GM12878 (cell line): Measurements from ENCODE around the gene TTC22. TPM values are rescaled to one million over a fixed set of nuclear protein-coding genes. Genes with fewer than 3 reads are reported as not detected.

Experiments used
- EGR1 ChIP-seq, 2 experiments: IDR thresholded peaks; 1 replicate in 1 of 2; 2 replicates in 1 of 2; pipeline ENCODE4 v1.6.1; 2011 to 2012; ENCODE audit warnings: low read depth in 2 of 2, low read length in 2 of 2, borderline replicate concordance in 1 of 2, mild to moderate bottlenecking in 1 of 2, moderate library complexity in 1 of 2
- POLR2AphosphoS2 ChIP-seq: IDR thresholded peaks from 2 replicates; pipeline ENCODE4 v1.6.1; 2011; ENCODE audit warnings: low read depth, mild to moderate bottlenecking, low read length, improper control_type of control experiment, moderate library complexity
- SMAD5 ChIP-seq: IDR thresholded peaks from 2 replicates; pipeline ENCODE4 v1.6.1; 2016; ENCODE audit warnings: antibody characterized with exemption, low read depth
- SPI1 ChIP-seq: IDR thresholded peaks from 2 replicates; pipeline ENCODE4 v1.6.1; 2011; ENCODE audit warnings: low read depth, mild to moderate bottlenecking, low read length, moderate library complexity, borderline replicate concordance; ENCODE audit not compliant: insufficient read depth
- SRF ChIP-seq, 2 experiments: IDR thresholded peaks; 2 replicates each; pipeline ENCODE4 v1.6.1; 2011; ENCODE audit warnings: low read depth in 2 of 2, low read length in 2 of 2, mild to moderate bottlenecking in 1 of 2, moderate library complexity in 1 of 2
- TCF7 ChIP-seq: IDR thresholded peaks from 2 replicates; pipeline ENCODE4 v1.6.1; 2014; ENCODE audit warnings: antibody characterized with exemption, borderline replicate concordance
- polyA plus RNA-seq, 11 experiments: library from polyadenylated mRNA; depleted of rRNA in 4 of 11; unstranded in 6 of 11; stranded (reverse) in 5 of 11; fragments of >200 nt; fragmentation: Nextera tagmentation in 4 of 11; fragmentation: Illumina TruSeq in 1 of 11; extraction: Ambion mirVana in 4 of 11; extraction: Trizol in 1 of 11; gene quantifications; 1 replicate in 1 of 11; 2 replicates in 10 of 11; pipeline versions ENCODE4 v1.2.1 to v1.2.3, GENCODE V29; 2011 to 2016; ENCODE audit warnings: inconsistent platforms in 2 of 11, missing spikeins in 2 of 11, low read depth in 1 of 11
- total RNA-seq, 4 experiments: library from RNA; depleted of rRNA in 3 of 4; stranded (reverse); fragments of >200 nt in 3 of 4; fragmentation: Illumina TruSeq in 1 of 4; extraction: Trizol in 1 of 4; gene quantifications; 2 replicates each; pipeline versions ENCODE4 v1.2.1 to v1.2.3, GENCODE V29; 2013 to 2021
- TF ChIP-seq, protein P1 (sequence below): fragments of 450-650 bp; conservative IDR thresholded peaks from 2 replicates; pipeline ENCODE4 v1.6.1; 2017; ENCODE audit warnings: mild to moderate bottlenecking, moderate library complexity
- TF ChIP-seq, protein P2 (sequence below): fragments of 450-650 bp; formaldehyde crosslinking; IDR thresholded peaks from 2 replicates; pipeline ENCODE4 v1.4.0; 2020; ENCODE audit warnings: mild to moderate bottlenecking, moderate library complexity
- TF ChIP-seq, protein P3 (sequence below): IDR thresholded peaks from 2 replicates; pipeline ENCODE4 v1.6.1; 2012; ENCODE audit warnings: low read depth, low read length, improper control_type of control experiment
- TF ChIP-seq, protein P4 (sequence below): IDR thresholded peaks from 2 replicates; pipeline ENCODE4 v1.6.1; 2012; ENCODE audit warnings: mild to moderate bottlenecking, low read depth, low read length

The TTC22 gene
- total and polyA plus RNA-seq, 10 of the 15 experiments (the other 5 are each of a cell fraction or from before 2014, with no cell fraction given): 0.64 to 5.1 (median 1.9) TPM

DNA sequence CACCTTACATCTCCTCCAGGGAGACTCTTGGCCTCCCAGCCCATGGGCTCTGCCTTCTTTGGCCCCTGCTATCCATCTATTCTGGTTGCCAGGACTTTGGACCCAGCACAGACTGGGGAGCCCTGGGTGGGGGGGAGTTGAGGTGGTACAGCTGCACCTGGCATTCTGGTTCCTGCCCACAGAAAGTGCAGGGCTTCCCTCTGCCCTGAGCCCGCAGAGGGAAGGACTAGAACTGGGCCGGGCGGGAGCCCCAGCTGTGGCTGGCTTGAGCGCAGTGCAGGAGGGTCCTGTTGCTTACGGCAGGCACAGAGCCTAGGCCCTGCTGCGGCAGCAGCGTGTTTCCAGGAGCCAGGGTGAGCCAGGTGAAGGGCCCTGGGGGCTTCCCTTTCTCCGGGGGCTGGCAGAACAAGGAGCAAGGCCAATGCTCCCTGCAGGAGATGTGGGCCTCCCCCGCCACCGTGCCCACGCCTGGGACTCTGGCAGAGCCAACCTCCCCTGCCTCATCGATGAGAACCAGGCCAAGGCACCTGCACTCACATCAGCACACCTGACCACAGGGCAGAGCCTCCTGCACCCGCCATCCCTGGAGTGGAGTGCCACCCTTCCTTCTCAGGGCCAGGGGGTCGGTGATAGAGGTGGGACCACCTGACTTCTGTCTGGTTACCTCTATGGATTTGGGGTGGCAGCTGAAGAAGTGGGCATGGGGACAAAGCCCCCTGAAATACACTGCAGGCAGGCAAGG lies 52.9 kb downstream of the TTC22 start (continued):
- TF ChIP-seq, protein P1, sequence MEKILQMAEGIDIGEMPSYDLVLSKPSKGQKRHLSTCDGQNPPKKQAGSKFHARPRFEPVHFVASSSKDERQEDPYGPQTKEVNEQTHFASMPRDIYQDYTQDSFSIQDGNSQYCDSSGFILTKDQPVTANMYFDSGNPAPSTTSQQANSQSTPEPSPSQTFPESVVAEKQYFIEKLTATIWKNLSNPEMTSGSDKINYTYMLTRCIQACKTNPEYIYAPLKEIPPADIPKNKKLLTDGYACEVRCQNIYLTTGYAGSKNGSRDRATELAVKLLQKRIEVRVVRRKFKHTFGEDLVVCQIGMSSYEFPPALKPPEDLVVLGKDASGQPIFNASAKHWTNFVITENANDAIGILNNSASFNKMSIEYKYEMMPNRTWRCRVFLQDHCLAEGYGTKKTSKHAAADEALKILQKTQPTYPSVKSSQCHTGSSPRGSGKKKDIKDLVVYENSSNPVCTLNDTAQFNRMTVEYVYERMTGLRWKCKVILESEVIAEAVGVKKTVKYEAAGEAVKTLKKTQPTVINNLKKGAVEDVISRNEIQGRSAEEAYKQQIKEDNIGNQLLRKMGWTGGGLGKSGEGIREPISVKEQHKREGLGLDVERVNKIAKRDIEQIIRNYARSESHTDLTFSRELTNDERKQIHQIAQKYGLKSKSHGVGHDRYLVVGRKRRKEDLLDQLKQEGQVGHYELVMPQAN: no peak
- TF ChIP-seq, protein P2, sequence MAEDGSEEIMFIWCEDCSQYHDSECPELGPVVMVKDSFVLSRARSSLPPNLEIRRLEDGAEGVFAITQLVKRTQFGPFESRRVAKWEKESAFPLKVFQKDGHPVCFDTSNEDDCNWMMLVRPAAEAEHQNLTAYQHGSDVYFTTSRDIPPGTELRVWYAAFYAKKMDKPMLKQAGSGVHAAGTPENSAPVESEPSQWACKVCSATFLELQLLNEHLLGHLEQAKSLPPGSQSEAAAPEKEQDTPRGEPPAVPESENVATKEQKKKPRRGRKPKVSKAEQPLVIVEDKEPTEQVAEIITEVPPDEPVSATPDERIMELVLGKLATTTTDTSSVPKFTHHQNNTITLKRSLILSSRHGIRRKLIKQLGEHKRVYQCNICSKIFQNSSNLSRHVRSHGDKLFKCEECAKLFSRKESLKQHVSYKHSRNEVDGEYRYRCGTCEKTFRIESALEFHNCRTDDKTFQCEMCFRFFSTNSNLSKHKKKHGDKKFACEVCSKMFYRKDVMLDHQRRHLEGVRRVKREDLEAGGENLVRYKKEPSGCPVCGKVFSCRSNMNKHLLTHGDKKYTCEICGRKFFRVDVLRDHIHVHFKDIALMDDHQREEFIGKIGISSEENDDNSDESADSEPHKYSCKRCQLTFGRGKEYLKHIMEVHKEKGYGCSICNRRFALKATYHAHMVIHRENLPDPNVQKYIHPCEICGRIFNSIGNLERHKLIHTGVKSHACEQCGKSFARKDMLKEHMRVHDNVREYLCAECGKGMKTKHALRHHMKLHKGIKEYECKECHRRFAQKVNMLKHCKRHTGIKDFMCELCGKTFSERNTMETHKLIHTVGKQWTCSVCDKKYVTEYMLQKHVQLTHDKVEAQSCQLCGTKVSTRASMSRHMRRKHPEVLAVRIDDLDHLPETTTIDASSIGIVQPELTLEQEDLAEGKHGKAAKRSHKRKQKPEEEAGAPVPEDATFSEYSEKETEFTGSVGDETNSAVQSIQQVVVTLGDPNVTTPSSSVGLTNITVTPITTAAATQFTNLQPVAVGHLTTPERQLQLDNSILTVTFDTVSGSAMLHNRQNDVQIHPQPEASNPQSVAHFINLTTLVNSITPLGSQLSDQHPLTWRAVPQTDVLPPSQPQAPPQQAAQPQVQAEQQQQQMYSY (CRISPR knock-in tag): no peak
- no peak for TF ChIP-seq EGR1 (IDR thresholded peaks at IDR 0.05; ENCODE audit: borderline replicate concordance in 1 of 2, low read depth in 2 of 2, low read length in 2 of 2)
- no peak for TF ChIP-seq SMAD5
- TF ChIP-seq, protein P3, sequence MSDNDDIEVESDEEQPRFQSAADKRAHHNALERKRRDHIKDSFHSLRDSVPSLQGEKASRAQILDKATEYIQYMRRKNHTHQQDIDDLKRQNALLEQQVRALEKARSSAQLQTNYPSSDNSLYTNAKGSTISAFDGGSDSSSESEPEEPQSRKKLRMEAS: no peak
- TF ChIP-seq POLR2AphosphoS2: no peak
- TF ChIP-seq, protein P4, sequence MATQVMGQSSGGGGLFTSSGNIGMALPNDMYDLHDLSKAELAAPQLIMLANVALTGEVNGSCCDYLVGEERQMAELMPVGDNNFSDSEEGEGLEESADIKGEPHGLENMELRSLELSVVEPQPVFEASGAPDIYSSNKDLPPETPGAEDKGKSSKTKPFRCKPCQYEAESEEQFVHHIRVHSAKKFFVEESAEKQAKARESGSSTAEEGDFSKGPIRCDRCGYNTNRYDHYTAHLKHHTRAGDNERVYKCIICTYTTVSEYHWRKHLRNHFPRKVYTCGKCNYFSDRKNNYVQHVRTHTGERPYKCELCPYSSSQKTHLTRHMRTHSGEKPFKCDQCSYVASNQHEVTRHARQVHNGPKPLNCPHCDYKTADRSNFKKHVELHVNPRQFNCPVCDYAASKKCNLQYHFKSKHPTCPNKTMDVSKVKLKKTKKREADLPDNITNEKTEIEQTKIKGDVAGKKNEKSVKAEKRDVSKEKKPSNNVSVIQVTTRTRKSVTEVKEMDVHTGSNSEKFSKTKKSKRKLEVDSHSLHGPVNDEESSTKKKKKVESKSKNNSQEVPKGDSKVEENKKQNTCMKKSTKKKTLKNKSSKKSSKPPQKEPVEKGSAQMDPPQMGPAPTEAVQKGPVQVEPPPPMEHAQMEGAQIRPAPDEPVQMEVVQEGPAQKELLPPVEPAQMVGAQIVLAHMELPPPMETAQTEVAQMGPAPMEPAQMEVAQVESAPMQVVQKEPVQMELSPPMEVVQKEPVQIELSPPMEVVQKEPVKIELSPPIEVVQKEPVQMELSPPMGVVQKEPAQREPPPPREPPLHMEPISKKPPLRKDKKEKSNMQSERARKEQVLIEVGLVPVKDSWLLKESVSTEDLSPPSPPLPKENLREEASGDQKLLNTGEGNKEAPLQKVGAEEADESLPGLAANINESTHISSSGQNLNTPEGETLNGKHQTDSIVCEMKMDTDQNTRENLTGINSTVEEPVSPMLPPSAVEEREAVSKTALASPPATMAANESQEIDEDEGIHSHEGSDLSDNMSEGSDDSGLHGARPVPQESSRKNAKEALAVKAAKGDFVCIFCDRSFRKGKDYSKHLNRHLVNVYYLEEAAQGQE: no peak
- no peak for TF ChIP-seq SPI1
- no peak for TF ChIP-seq TCF7
- no peak for TF ChIP-seq SRF (IDR thresholded peaks at IDR 0.05; ENCODE audit: low read depth in 2 of 2, low read length in 2 of 2)
- TF ChIP-seq, all 136 proteins: peak for 0
